Measurements from ENCODE around the gene ADM2. TPM values are rescaled to one million over a fixed set of nuclear protein-coding genes. Genes with fewer than 3 reads are reported as not detected.
A peak's percentile ranks its signal among the peaks of the same experiment; 100 is the strongest.

Gene ADM2
- total and polyA plus RNA-seq, 2 of the 13 experiments (the other 11 are each of a cell fraction or from before 2014, with no cell fraction given): 1.2 to 3.0 TPM

DNA sequence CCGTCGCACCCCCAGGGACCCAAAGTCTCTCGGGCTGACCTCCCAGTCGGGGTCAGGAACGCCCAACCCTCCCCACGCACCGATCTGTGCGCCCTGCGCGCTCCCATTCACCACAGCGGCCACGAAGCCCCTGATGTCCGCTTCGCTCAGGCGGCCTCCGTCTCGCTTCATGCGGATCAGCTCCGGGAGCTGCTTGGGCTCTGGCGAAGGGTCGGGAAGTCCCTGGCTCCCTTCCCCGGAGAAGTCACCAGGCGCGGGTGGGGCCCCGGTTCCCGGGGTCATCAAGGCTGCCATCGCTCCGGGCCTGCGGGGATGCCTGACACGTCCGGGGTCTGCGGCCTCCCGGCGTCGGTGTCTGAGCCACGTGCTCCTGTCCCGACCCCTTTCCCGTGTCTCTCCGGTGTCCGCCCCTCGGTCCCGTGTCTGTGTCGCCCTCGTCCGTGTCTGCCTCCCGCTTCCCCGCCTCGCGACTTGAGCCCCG, 48.1 kb downstream of the ADM2 start (continued):
- TF ChIP-seq, protein P1, sequence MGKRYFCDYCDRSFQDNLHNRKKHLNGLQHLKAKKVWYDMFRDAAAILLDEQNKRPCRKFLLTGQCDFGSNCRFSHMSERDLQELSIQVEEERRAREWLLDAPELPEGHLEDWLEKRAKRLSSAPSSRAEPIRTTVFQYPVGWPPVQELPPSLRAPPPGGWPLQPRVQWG (CRISPR knock-in tag; IDR thresholded peaks at IDR 0.05; ENCODE audit: borderline replicate concordance, low read depth): no peak
- TF ChIP-seq, protein P2, sequence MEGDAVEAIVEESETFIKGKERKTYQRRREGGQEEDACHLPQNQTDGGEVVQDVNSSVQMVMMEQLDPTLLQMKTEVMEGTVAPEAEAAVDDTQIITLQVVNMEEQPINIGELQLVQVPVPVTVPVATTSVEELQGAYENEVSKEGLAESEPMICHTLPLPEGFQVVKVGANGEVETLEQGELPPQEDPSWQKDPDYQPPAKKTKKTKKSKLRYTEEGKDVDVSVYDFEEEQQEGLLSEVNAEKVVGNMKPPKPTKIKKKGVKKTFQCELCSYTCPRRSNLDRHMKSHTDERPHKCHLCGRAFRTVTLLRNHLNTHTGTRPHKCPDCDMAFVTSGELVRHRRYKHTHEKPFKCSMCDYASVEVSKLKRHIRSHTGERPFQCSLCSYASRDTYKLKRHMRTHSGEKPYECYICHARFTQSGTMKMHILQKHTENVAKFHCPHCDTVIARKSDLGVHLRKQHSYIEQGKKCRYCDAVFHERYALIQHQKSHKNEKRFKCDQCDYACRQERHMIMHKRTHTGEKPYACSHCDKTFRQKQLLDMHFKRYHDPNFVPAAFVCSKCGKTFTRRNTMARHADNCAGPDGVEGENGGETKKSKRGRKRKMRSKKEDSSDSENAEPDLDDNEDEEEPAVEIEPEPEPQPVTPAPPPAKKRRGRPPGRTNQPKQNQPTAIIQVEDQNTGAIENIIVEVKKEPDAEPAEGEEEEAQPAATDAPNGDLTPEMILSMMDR (CRISPR knock-in tag; IDR thresholded peaks at IDR 0.05): no peak
- TF ChIP-seq, protein P3, sequence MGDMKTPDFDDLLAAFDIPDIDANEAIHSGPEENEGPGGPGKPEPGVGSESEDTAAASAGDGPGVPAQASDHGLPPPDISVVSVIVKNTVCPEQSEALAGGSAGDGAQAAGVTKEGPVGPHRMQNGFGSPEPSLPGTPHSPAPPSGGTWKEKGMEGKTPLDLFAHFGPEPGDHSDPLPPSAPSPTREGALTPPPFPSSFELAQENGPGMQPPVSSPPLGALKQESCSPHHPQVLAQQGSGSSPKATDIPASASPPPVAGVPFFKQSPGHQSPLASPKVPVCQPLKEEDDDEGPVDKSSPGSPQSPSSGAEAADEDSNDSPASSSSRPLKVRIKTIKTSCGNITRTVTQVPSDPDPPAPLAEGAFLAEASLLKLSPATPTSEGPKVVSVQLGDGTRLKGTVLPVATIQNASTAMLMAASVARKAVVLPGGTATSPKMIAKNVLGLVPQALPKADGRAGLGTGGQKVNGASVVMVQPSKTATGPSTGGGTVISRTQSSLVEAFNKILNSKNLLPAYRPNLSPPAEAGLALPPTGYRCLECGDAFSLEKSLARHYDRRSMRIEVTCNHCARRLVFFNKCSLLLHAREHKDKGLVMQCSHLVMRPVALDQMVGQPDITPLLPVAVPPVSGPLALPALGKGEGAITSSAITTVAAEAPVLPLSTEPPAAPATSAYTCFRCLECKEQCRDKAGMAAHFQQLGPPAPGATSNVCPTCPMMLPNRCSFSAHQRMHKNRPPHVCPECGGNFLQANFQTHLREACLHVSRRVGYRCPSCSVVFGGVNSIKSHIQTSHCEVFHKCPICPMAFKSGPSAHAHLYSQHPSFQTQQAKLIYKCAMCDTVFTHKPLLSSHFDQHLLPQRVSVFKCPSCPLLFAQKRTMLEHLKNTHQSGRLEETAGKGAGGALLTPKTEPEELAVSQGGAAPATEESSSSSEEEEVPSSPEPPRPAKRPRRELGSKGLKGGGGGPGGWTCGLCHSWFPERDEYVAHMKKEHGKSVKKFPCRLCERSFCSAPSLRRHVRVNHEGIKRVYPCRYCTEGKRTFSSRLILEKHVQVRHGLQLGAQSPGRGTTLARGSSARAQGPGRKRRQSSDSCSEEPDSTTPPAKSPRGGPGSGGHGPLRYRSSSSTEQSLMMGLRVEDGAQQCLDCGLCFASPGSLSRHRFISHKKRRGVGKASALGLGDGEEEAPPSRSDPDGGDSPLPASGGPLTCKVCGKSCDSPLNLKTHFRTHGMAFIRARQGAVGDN (CRISPR knock-in tag; IDR thresholded peaks at IDR 0.05): peak; percentile 3; the same call in 1 of the 2 replicates
- TF ChIP-seq ZNF530 (CRISPR knock-in tag; IDR thresholded peaks at IDR 0.05; ENCODE audit: low read depth) (no peak), YEATS4 (CRISPR knock-in tag; IDR thresholded peaks at IDR 0.05; ENCODE audit: borderline replicate concordance) (0 out of 2 replicates have a peak, but pooled peaks have one; percentile 44), HMG20A (CRISPR knock-in tag; IDR thresholded peaks at IDR 0.05; ENCODE audit: borderline replicate concordance) (no peak), TCF12 (IDR thresholded peaks at IDR 0.05) (no peak), TCF12 (CRISPR knock-in tag; IDR thresholded peaks at IDR 0.05) (0 out of 2 replicates have a peak, but pooled peaks have one; percentile 39), NFKB2 (CRISPR knock-in tag; IDR thresholded peaks at IDR 0.05; ENCODE audit: borderline replicate concordance) (0 out of 2 replicates have a peak, but pooled peaks have one; percentile 12), ZBTB21 (CRISPR knock-in tag; IDR thresholded peaks at IDR 0.05) (no peak), LCORL (IDR thresholded peaks at IDR 0.05) (no peak), LCORL (CRISPR knock-in tag; IDR thresholded peaks at IDR 0.05) (0 out of 2 replicates have a peak, but pooled peaks have one; percentile 12), ZNF232 (CRISPR knock-in tag; IDR thresholded peaks at IDR 0.05; ENCODE audit: borderline replicate concordance) (no peak), ZNF724P (CRISPR knock-in tag; IDR thresholded peaks at IDR 0.05; ENCODE audit: borderline replicate concordance) (peak; percentile 2; the same call in 1 of the 2 replicates), ZNF235 (CRISPR knock-in tag; IDR thresholded peaks at IDR 0.05; ENCODE audit: borderline replicate concordance) (peak; percentile 28; the same call in 1 of the 2 replicates), ZEB1 (IDR thresholded peaks at IDR 0.05; ENCODE audit: insufficient replicate concordance, low read depth) (peak; percentile 8)
- TF ChIP-seq, protein P4, sequence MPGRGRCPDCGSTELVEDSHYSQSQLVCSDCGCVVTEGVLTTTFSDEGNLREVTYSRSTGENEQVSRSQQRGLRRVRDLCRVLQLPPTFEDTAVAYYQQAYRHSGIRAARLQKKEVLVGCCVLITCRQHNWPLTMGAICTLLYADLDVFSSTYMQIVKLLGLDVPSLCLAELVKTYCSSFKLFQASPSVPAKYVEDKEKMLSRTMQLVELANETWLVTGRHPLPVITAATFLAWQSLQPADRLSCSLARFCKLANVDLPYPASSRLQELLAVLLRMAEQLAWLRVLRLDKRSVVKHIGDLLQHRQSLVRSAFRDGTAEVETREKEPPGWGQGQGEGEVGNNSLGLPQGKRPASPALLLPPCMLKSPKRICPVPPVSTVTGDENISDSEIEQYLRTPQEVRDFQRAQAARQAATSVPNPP (CRISPR knock-in tag; IDR thresholded peaks at IDR 0.05): peak; percentile 42; the same call in 1 of the 2 replicates
- TF ChIP-seq, protein P5, sequence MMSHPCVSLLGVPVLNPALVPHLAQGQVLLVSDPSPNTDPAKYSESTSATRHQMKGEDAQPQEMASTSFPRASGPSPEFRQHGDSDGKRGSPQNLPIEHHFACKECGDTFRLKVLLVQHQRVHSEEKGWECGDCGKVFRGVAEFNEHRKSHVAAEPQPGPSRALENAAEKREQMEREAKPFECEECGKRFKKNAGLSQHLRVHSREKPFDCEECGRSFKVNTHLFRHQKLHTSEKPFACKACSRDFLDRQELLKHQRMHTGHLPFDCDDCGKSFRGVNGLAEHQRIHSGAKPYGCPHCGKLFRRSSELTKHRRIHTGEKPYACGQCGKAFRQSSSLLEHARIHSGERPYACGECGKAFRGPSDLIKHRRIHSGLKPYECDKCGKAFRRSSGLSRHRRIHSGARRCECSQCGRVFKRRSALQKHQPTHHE (CRISPR knock-in tag; IDR thresholded peaks at IDR 0.05; ENCODE audit: borderline replicate concordance): peak; percentile 53; the same call in 1 of the 2 replicates
- TF ChIP-seq, protein P6, sequence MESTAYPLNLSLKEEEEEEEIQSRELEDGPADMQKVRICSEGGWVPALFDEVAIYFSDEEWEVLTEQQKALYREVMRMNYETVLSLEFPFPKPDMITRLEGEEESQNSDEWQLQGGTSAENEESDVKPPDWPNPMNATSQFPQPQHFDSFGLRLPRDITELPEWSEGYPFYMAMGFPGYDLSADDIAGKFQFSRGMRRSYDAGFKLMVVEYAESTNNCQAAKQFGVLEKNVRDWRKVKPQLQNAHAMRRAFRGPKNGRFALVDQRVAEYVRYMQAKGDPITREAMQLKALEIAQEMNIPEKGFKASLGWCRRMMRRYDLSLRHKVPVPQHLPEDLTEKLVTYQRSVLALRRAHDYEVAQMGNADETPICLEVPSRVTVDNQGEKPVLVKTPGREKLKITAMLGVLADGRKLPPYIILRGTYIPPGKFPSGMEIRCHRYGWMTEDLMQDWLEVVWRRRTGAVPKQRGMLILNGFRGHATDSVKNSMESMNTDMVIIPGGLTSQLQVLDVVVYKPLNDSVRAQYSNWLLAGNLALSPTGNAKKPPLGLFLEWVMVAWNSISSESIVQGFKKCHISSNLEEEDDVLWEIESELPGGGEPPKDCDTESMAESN (CRISPR knock-in tag; conservative IDR thresholded peaks at IDR 0.05): 0 out of 2 replicates have a peak, but pooled peaks have one; percentile 18

All from HepG2 (cell line).